ENCODE measurements around the gene RNF10. TPM values are rescaled to one million over a fixed set of nuclear protein-coding genes. Genes with fewer than 3 reads are reported as not detected.

Gene RNF10
- total and polyA plus RNA-seq, 2 experiments from 2014 or later, result 113 to 149 TPM

DNA sequence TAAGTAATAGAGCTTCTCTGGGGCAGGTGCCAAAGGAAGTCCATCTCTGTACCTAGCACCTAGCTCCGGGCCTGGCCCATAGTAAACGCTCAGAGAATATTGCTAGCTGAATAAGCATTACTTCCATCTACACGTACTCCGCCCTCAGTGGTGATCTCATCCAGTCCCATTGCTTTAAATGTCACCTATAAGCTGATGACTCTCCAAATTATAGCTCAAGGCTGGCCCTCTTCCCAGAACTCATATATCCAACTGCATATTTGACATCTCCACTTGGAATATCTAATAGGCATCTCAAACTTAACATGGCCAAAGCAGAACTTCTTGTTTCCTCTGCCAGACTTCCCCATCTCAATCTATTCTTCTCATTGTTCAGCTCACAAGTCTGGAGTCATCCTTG, 45.1 kb upstream of the RNF10 start (continued):
- no peak for TF ChIP-seq EZH2phosphoT487 (IDR thresholded peaks at IDR 0.05; ENCODE audit: unreplicated experiment)

DNA sequence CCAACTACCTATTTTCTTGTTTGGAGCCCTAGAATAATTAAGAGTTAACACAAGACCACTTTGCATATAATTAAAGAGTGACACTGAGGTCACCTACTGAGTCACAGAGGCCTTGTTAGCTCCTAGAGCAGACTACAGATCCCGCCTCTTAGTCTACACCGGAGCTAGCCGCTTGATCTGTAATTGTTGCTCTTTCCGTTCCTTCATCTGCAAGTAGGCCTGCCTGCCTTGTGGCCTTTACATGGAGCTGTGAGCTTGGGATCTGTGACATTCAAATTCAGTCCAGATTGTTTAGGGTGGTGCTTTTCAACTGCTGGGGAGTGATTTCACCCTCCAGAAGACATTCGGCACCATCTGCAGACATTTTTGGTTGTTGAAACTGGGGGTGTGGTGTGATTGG, 43.8 kb upstream of the RNF10 start:
- H3K4me1 Mint-ChIP-seq, result peaks cover 3% of the 10 kb centered on the region
- no peak overlapping the region for H3K4me3 Mint-ChIP-seq
- H3K27ac Mint-ChIP-seq, result no peak overlapping the region
- Histone ChIP-seq H3K4me3 (no peak overlapping the region), H3K27me3 (ENCODE audit: insufficient read depth) (no peaks in the 10 kb centered on the region), H3K27ac (ENCODE audit: low read depth) (no peak overlapping the region), H3K4me2 (no peak overlapping the region), H3K79me2 (replicated peaks; ENCODE audit: insufficient read depth) (no peaks in the 10 kb centered on the region), H3K9me2 (ENCODE audit: insufficient read depth) (no peaks in the 10 kb centered on the region), H3K4me1 (ENCODE audit: insufficient read depth) (peaks cover 6% of the 10 kb centered on the region; the same call in 1 of the 2 replicates), H3K36me3 (ENCODE audit: insufficient read depth) (no peaks in the 10 kb centered on the region), H3F3A (replicated peaks; ENCODE audit: low read depth) (no peaks in the 10 kb centered on the region), H2AFZ (no peak overlapping the region), H4K20me1 (replicated peaks; ENCODE audit: insufficient read depth) (no peaks in the 10 kb centered on the region)
- DNase-seq (ENCODE audit: low spot score) (no peak), ATAC-seq (no peak)
- peaks cover 2% of the 10 kb centered on the region for H3K27me3 Mint-ChIP-seq (ENCODE audit: insufficient read depth, low read depth, poor library complexity)
- peaks cover 9% of the 10 kb centered on the region; the same call in 2 of the 3 replicates for H3K36me3 Mint-ChIP-seq (ENCODE audit: low read depth)
- no peak for TF ChIP-seq STAT1 (IDR thresholded peaks at IDR 0.05; ENCODE audit: unreplicated experiment)
- no peaks in the 10 kb centered on the region for H3K9me3 Mint-ChIP-seq

DNA sequence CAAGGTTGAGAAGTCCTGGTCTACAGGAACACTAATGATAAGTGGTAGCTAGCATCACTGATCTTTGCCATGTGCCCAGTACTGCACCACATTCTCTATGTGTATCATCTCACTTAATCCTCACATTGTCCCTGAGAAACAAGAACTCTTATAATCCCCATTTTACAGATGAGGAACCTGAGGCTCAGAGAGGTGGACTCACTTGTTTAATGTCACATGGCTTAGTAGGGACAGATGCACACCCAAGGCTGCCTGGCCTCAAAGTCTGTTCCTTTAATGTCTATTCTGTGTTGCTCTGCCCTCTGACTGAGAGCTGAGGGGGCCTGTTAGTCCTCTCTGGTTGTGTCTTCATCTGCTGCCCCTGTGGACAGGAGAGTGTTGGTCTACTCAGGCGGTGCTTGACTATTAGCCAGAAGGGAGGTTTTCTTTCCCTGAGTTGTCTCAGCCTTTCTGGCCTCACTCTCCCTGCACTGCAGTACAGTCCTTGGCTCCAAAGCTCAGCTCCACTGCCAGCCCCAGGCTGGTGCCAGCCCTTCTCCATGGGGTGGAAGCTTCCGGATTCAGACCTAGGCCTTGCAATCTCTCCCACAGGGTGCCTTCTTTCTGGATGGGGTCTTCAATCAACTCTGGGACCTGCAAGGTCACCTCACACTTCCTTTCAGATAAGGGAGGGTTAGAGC, 43.2 kb upstream of the RNF10 start:
- H3K4me3 Mint-ChIP-seq, result no peak overlapping the region
- DNase-seq (ENCODE audit: low spot score) (no peak), ATAC-seq (no peak)
- H3K36me3 ChIP-seq (ENCODE audit: insufficient read depth), result no peaks in the 10 kb centered on the region
- no peak overlapping the region for H3K4me3 ChIP-seq
- peaks cover 5% of the 10 kb centered on the region for H3K27me3 Mint-ChIP-seq (ENCODE audit: insufficient read depth, low read depth, poor library complexity)
- peaks cover under 1% of the 10 kb centered on the region; the same call in 1 of the 2 replicates for H3K79me2 ChIP-seq (replicated peaks; ENCODE audit: insufficient read depth)
- H4K20me1 ChIP-seq (replicated peaks; ENCODE audit: insufficient read depth), result no peaks in the 10 kb centered on the region
- no peak overlapping the region for H2AFZ ChIP-seq
- peaks cover 6% of the 10 kb centered on the region; the same call in 1 of the 2 replicates for H3K4me1 ChIP-seq (ENCODE audit: insufficient read depth)
- H3K27ac Mint-ChIP-seq, result no peak overlapping the region
- peaks cover 3% of the 10 kb centered on the region for H3K4me1 Mint-ChIP-seq
- H3K27ac ChIP-seq (ENCODE audit: low read depth), result no peak overlapping the region
- H3K27me3 ChIP-seq (ENCODE audit: insufficient read depth), result no peaks in the 10 kb centered on the region
- TF ChIP-seq ZNF114 (CRISPR knock-in tag; IDR thresholded peaks at IDR 0.05), result no peak
- no peak for TF ChIP-seq EZH2 (IDR thresholded peaks at IDR 0.05; ENCODE audit: low read depth, unreplicated experiment)
- TF ChIP-seq NANOG (IDR thresholded peaks at IDR 0.05; ENCODE audit: borderline replicate concordance), result no peak
- TF ChIP-seq STAT1 (IDR thresholded peaks at IDR 0.05; ENCODE audit: unreplicated experiment), result no peak
- H3F3A ChIP-seq (replicated peaks; ENCODE audit: low read depth), result no peaks in the 10 kb centered on the region
- H3K36me3 Mint-ChIP-seq (ENCODE audit: low read depth), result peaks cover 9% of the 10 kb centered on the region; the same call in 2 of the 3 replicates
- H3K9me3 Mint-ChIP-seq, result no peaks in the 10 kb centered on the region
- H3K9me2 ChIP-seq (ENCODE audit: insufficient read depth), result no peaks in the 10 kb centered on the region
- no peak overlapping the region for H3K4me2 ChIP-seq

DNA sequence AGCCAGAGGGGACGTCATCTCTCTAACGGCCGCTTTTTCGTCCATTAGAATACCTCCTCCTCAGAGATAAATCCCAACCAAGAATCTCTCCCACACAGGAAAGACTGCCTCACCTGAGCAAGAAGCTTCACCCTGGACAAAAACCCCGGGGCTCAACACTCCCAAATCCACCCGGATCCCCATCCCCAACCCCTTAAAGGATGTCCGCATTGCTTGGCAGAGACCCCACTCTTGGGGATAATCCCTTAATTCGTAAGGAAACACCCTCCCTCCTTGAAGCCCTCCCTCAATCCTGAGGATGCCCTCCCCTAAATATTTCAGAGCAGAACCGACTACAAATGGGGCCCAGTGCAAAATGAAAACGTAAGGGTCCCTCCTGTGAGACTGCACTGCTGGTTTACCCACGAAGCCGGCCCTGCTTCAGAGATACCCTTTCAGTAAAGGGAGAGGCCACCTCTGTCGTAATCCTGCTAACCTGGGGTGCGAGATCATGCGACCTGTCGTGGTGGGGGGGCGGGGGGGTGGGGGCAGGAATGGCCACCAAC, 38.9 kb upstream of the RNF10 start:
- Histone ChIP-seq H3K36me3 (ENCODE audit: insufficient read depth) (peaks cover 10% of the 10 kb centered on the region; the same call in 1 of the 2 replicates), H3K79me2 (replicated peaks; ENCODE audit: insufficient read depth) (peaks cover 23% of the 10 kb centered on the region), H3K9me2 (ENCODE audit: insufficient read depth) (no peaks in the 10 kb centered on the region), H3K4me3 (peak overlapping the region; percentile 98), H3K4me2 (peak overlapping the region; percentile 81), H3K4me1 (ENCODE audit: insufficient read depth) (peaks cover 14% of the 10 kb centered on the region; the same call in 1 of the 2 replicates), H3F3A (replicated peaks; ENCODE audit: low read depth) (peaks cover 14% of the 10 kb centered on the region), H3K27me3 (ENCODE audit: insufficient read depth) (no peaks in the 10 kb centered on the region), H2AFZ (peak overlapping the region; percentile 88), H3K27ac (ENCODE audit: low read depth) (no peak overlapping the region), H4K20me1 (replicated peaks; ENCODE audit: insufficient read depth) (peaks cover 19% of the 10 kb centered on the region)
- peak; percentile 28 for DNase-seq (ENCODE audit: low spot score)
- Mint-ChIP-seq H3K9me3 (peaks cover 2% of the 10 kb centered on the region; the same call in 2 of the 3 replicates), H3K27ac (peak overlapping the region; percentile 91), H3K36me3 (ENCODE audit: low read depth) (peaks cover 34% of the 10 kb centered on the region), H3K4me1 (peaks cover 21% of the 10 kb centered on the region), H3K4me3 (peak overlapping the region; percentile 97), H3K27me3 (ENCODE audit: insufficient read depth, low read depth, poor library complexity) (peaks cover 7% of the 10 kb centered on the region)
- ATAC-seq, result peak; percentile 25
- TF ChIP-seq EZH2phosphoT487 (IDR thresholded peaks at IDR 0.05; ENCODE audit: unreplicated experiment), result no peak
- TF ChIP-seq CREB1 (CRISPR knock-in tag; IDR thresholded peaks at IDR 0.05; ENCODE audit: low read depth), result 0 out of 2 replicates have a peak, but pooled peaks have one; percentile 12
